GM12878 (cell line): ENCODE results near the gene TMED5. TPM values are rescaled to one million over a fixed set of nuclear protein-coding genes. Genes with fewer than 3 reads are reported as not detected.

ENCODE experiments used
- ATAC-seq: fragments of 200-7000 bp; cut with Tn5 transposase; 3 replicates; pipeline ENCODE4 v1.9.1; 2020; ENCODE audit warnings: mild to moderate bottlenecking, moderate library complexity
- BruUV-seq: library from RNA; stranded (reverse); fragments of 400-500 nt; replicated peaks from 2 replicates; lab custom pipeline; 2021; lab: Mats Ljungman, UMichigan
- CTCF ChIA-PET: fragments of 300-600 bp; sonication (Branson Sonifier 250); formaldehyde crosslinking; extraction: SDS; loops from one replicate; lab custom pipeline; 2021; ENCODE audit warnings: inconsistent platforms; lab: Yijun Ruan, JAX
- POLR2A ChIA-PET: fragments of 350-600 bp; formaldehyde crosslinking; extraction: SDS; loops from one replicate; lab custom pipeline; 2021; ENCODE audit warnings: inconsistent platforms; lab: Charles Lee
- RAD21 ChIA-PET: fragments of 300-600 bp; sonication (Branson Sonifier 250); formaldehyde crosslinking; loops from one replicate; lab custom pipeline; 2023; ENCODE audit warnings: antibody characterized with exemption; ENCODE audit not compliant: unreplicated experiment; lab: Charles Lee
- SMC1A ChIA-PET: fragments of 300-600 bp; sonication (Branson Sonifier 250); formaldehyde crosslinking; loops from one replicate; lab custom pipeline; 2023; ENCODE audit not compliant: unreplicated experiment, uncharacterized antibody; lab: Charles Lee
- DNase-seq: peaks from one replicate; pipeline ENCODE4 v3.0.0-alpha.2; 2011; ENCODE audit warnings: low read depth, low spot score
- FAIRE-seq: peaks from 3 replicates; lab custom pipeline; 2011; peaks lifted over from hg19 to GRCh38; lab: Jason Lieb, UNC
- H2AFZ ChIP-seq: 2 replicates; pipeline ENCODE4 v1.6.0; 2011; ENCODE audit warnings: low read depth, low read length, control low read depth; ENCODE audit not compliant: control insufficient read depth
- H3K27ac ChIP-seq: 2 replicates; pipeline ENCODE4 v1.5.1; 2011; ENCODE audit warnings: control low read depth; ENCODE audit not compliant: control insufficient read depth, insufficient read depth
- H3K27me3 ChIP-seq, 2 experiments: replicated peaks in 1 of 2; 2 replicates each; pipeline versions ENCODE4 v1.6.0 to v1.6.1; 2011; ENCODE audit warnings: low read length in 1 of 2; ENCODE audit not compliant: control insufficient read depth in 2 of 2, insufficient read depth in 2 of 2
- H3K36me3 ChIP-seq, 2 experiments: 2 replicates each; pipeline ENCODE4 v1.5.1; 2011; ENCODE audit warnings: low read length in 1 of 2; ENCODE audit not compliant: control insufficient read depth in 2 of 2, insufficient read depth in 2 of 2
- H3K4me1 ChIP-seq: 2 replicates; pipeline ENCODE4 v1.6.1; 2011; ENCODE audit warnings: mild to moderate bottlenecking, low read length, moderate library complexity, mixed read lengths; ENCODE audit not compliant: control insufficient read depth, insufficient read depth
- H3K4me2 ChIP-seq: 2 replicates; pipeline ENCODE4 v1.6.0; 2011; ENCODE audit warnings: control low read depth; ENCODE audit not compliant: control insufficient read depth, insufficient read depth
- H3K4me3 ChIP-seq: fragments of 200-600 bp; sonication (generic); 2 replicates; pipeline ENCODE4 v1.5.1; 2016
- H3K79me2 ChIP-seq: 2 replicates; pipeline ENCODE4 v1.6.0; 2011; ENCODE audit warnings: low read length; ENCODE audit not compliant: control insufficient read depth, insufficient read depth
- H3K9ac ChIP-seq: 2 replicates; pipeline ENCODE4 v1.8.0; 2011; ENCODE audit warnings: low read length, control low read depth, mixed read lengths; ENCODE audit not compliant: control insufficient read depth, insufficient read depth
- H3K9me3 ChIP-seq: replicated peaks from 3 replicates; pipeline ENCODE4 v1.5.1; 2011; ENCODE audit warnings: mild to moderate bottlenecking, low read length; ENCODE audit not compliant: control insufficient read depth, insufficient read depth
- H4K20me1 ChIP-seq: 2 replicates; pipeline ENCODE4 v1.6.0; 2011; ENCODE audit not compliant: control insufficient read depth, insufficient read depth
- ASH2L ChIP-seq: fragments of 300-600, 200-600 bp; sonication (generic); IDR thresholded peaks from 2 replicates; pipeline ENCODE4 v1.6.1; 2017; ENCODE audit warnings: low read depth, mild to moderate bottlenecking, borderline replicate concordance
- BRCA1 ChIP-seq: IDR thresholded peaks from 2 replicates; pipeline ENCODE4 v1.6.1; 2011; ENCODE audit warnings: low read depth, low read length, improper control_type of control experiment
- ELK1 ChIP-seq: IDR thresholded peaks from 2 replicates; pipeline ENCODE4 v1.6.1; 2012; ENCODE audit warnings: low read depth, low read length, improper control_type of control experiment
- FOS ChIP-seq: IDR thresholded peaks from 3 replicates; pipeline ENCODE4 v1.6.1; 2011; ENCODE audit warnings: borderline replicate concordance; ENCODE audit not compliant: insufficient read length; ENCODE audit errors: extremely low read depth
- MXI1 ChIP-seq: fragments of 150-350 bp; IDR thresholded peaks from 2 replicates; pipeline ENCODE4 v1.6.1; 2011; ENCODE audit warnings: low read depth, mild to moderate bottlenecking, inconsistent platforms, low read length, improper control_type of control experiment
- NR2F1 ChIP-seq: fragments of 450-650 bp; conservative IDR thresholded peaks from 2 replicates; pipeline ENCODE4 v1.6.1; 2017; ENCODE audit warnings: mild to moderate bottlenecking
- REST ChIP-seq: IDR thresholded peaks from 2 replicates; pipeline ENCODE4 v1.6.1; 2012; ENCODE audit warnings: mild to moderate bottlenecking, low read depth, low read length
- SP1 ChIP-seq: IDR thresholded peaks from one replicate; pipeline ENCODE4 v1.6.1; 2011; ENCODE audit warnings: low read depth, low read length
- SRF ChIP-seq, 2 experiments: IDR thresholded peaks; 2 replicates each; pipeline ENCODE4 v1.6.1; 2011; ENCODE audit warnings: low read depth in 2 of 2, low read length in 2 of 2, mild to moderate bottlenecking in 1 of 2, moderate library complexity in 1 of 2
- TAF1 ChIP-seq: IDR thresholded peaks from 2 replicates; pipeline ENCODE4 v1.6.1; 2011; ENCODE audit warnings: mild to moderate bottlenecking, low read depth, low read length, borderline replicate concordance
- WGBS: methylation state at CpG from one replicate; pipeline ENCODE4 v1.1.6; 2016; ENCODE audit warnings: low lambda C conversion rate; ENCODE audit not compliant: insufficient replicate concordance, insufficient coverage; ENCODE audit errors: missing lambda C conversion rate; 5-methylcytosine and 5-hydroxymethylcytosine counted together
- in situ Hi-C: fragments of 300-500 bp; cut with MboI; formaldehyde crosslinking; loops from 9 replicates; pipeline ENCODE4 v1.14.3; 2018; ENCODE audit warnings: mixed read lengths
- intact Hi-C: fragments of 100-400 bp; cut with micrococcal nuclease; formaldehyde crosslinking; loops from one replicate; pipeline ENCODE4 v1.14.2; 2022; ENCODE audit not compliant: unreplicated experiment
- polyA plus RNA-seq, 11 experiments: library from polyadenylated mRNA; depleted of rRNA in 4 of 11; unstranded in 6 of 11; stranded (reverse) in 5 of 11; fragments of >200 nt; fragmentation: Nextera tagmentation in 4 of 11; fragmentation: Illumina TruSeq in 1 of 11; extraction: Ambion mirVana in 4 of 11; extraction: Trizol in 1 of 11; gene quantifications; 1 replicate in 1 of 11; 2 replicates in 10 of 11; pipeline versions ENCODE4 v1.2.1 to v1.2.3, GENCODE V29; 2011 to 2016; ENCODE audit warnings: inconsistent platforms in 2 of 11, missing spikeins in 2 of 11, low read depth in 1 of 11
- total RNA-seq, 4 experiments: library from RNA; depleted of rRNA in 3 of 4; stranded (reverse); fragments of >200 nt in 3 of 4; fragmentation: Illumina TruSeq in 1 of 4; extraction: Trizol in 1 of 4; gene quantifications; 2 replicates each; pipeline versions ENCODE4 v1.2.1 to v1.2.3, GENCODE V29; 2013 to 2021

TMED5 gene
- total and polyA plus RNA-seq, 10 of the 15 experiments (the other 5 are each of a cell fraction or from before 2014, with no cell fraction given), result 18.5 to 80.6 (median 54.0) TPM

- ChIA-PET CTCF (no interaction called here), SMC1A (interaction anchor here (0.6 to 1.9 kb wide), 3 partner anchors 8 to 25 kb away, joined by 3 to 10 read pairs (median 3); no protein-coding TSS in a partner anchor), RAD21 (interaction anchor here (1.2 kb wide), 1 partner anchor 52 kb away, joined by 3 read pairs; no protein-coding TSS in a partner anchor), POLR2A (interaction anchor here (0.7 to 1.9 kb wide), 3 partner anchors 12 to 153 kb away, joined by 3 to 6 read pairs (median 3); no protein-coding TSS in a partner anchor)
- Histone ChIP-seq H3K9ac (no peak overlapping the region), H4K20me1 (no peaks in the 10 kb centered on the region), H3K79me2 (no peaks in the 10 kb centered on the region; the same call in none of the 2 replicates), H3K27ac (no peak overlapping the region), H3K36me3 (peaks cover 0 to 5% of the 10 kb centered on the region in 2 experiments; a peak in 1 of 4 replicates), H3K4me1 (peaks cover 5% of the 10 kb centered on the region; the same call in 1 of the 2 replicates), H2AFZ (no peak overlapping the region), H3K9me3 (no peaks in the 10 kb centered on the region), H3K4me2 (no peak overlapping the region), H3K4me3 (no peak overlapping the region), H3K27me3 (no peaks in the 10 kb centered on the region)
- FAIRE-seq (no peak), DNase-seq (no peak), ATAC-seq (no peak; the same call in 2 of the 3 replicates)
- in situ Hi-C loops (no loop called here), intact Hi-C loops (no loop called here)
- WGBS, result 100% methylated on average over 3 of the region's 3 CpGs
- no TSS peak for BruUV-seq
- TF ChIP-seq BRCA1 (no peak), ELK1 (no peak), NR2F1 (no peak), REST (no peak), SP1 (no peak), MXI1 (no peak), SRF (IDR thresholded peaks at IDR 0.05; ENCODE audit: low read depth in 2 of 2, low read length in 2 of 2) (no peak), TAF1 (no peak), FOS (no peak), ASH2L (no peak)
Observed at GRCh38 chr1:93190432-93190831, 10.2 kb upstream of the TMED5 start.
